Measurements from ENCODE around the gene TIMMDC1. TPM values are rescaled to one million over a fixed set of nuclear protein-coding genes. Genes with fewer than 3 reads are reported as not detected.

TIMMDC1 gene
- total RNA-seq, 1 experiment from 2014 or later, result 121 TPM

- H3K36me3 ChIP-seq (ENCODE audit: control insufficient read depth in 1 of 2, insufficient read depth in 2 of 2, low read length in 2 of 2), result no peaks in the 10 kb centered on the region
- DNase-seq (ENCODE audit: low read depth, low spot score), result no peak
- no peaks in the 10 kb centered on the region for H4K20me1 ChIP-seq (ENCODE audit: insufficient read depth)
- no peak for ATAC-seq
- intact Hi-C loops (cut with micrococcal nuclease), result no loop called here
- no peaks in the 10 kb centered on the region for H3K27me3 ChIP-seq (ENCODE audit: insufficient read depth, low read length)
- ChIA-PET RAD21 (ENCODE audit: low non-redundant PET in 1 of 2, low total read pairs in 2 of 2, uncharacterized antibody in 2 of 2, unreplicated experiment in 2 of 2) (no interaction called here), CTCF (no interaction called here), POLR2A (no interaction called here)
- H3K4me1 ChIP-seq (ENCODE audit: control insufficient read depth in 1 of 2, insufficient read depth in 2 of 2, low read length in 2 of 2), result no peaks in the 10 kb centered on the region
- BruUV-seq (replicated peaks), result no TSS peak
- TF ChIP-seq EZH2 (IDR thresholded peaks at IDR 0.05), result no peak
- TF ChIP-seq ATF3 (IDR thresholded peaks at IDR 0.05), result no peak
- H3K9me2 ChIP-seq (ENCODE audit: insufficient read depth), result no peaks in the 10 kb centered on the region
- no peak overlapping the region for H3K4me2 ChIP-seq (ENCODE audit: low read length)
- no peak overlapping the region for H3K9ac ChIP-seq (ENCODE audit: low read length)
- no peaks in the 10 kb centered on the region for H3K9me3 ChIP-seq (ENCODE audit: control insufficient read depth in 1 of 2, insufficient read depth in 1 of 2, low read depth in 1 of 2, low read length in 2 of 2)
- H2AFZ ChIP-seq (ENCODE audit: low read depth, low read length, poor library complexity, severe bottlenecking), result no peak overlapping the region
- no peaks in the 10 kb centered on the region for H3K79me2 ChIP-seq (ENCODE audit: insufficient read depth, low read length)
- H3K4me3 ChIP-seq (replicated peaks in 1 of 2; ENCODE audit: low read depth in 1 of 2, low read length in 2 of 2), result no peak overlapping the region
- no peak overlapping the region for H3K27ac ChIP-seq (ENCODE audit: low read depth, low read length)
These were observed 55.6 kb downstream of the TIMMDC1 start for GRCh38 chr3:119553823-119554415.

GRCh38 chr3:119555309-119555735 is 57.0 kb downstream of the TIMMDC1 start:
- CTCF ChIA-PET, result no interaction called here
- RAD21 ChIA-PET (ENCODE audit: low non-redundant PET in 1 of 2, low total read pairs in 2 of 2, uncharacterized antibody in 2 of 2, unreplicated experiment in 2 of 2), result no interaction called here

More at GRCh38 chr3:119555309-119555735, 57.0 kb downstream of the TIMMDC1 start:
- intact Hi-C loops (cut with micrococcal nuclease), result no loop called here
- no peaks in the 10 kb centered on the region for H3K36me3 ChIP-seq (ENCODE audit: control insufficient read depth in 1 of 2, insufficient read depth in 2 of 2, low read length in 2 of 2)
- H3K9me2 ChIP-seq (ENCODE audit: insufficient read depth), result no peaks in the 10 kb centered on the region
- ATAC-seq (no peak), DNase-seq (ENCODE audit: low read depth, low spot score) (no peak)
- no peak overlapping the region for H3K9ac ChIP-seq (ENCODE audit: low read length)
- H4K20me1 ChIP-seq (ENCODE audit: insufficient read depth), result no peaks in the 10 kb centered on the region
- H3K79me2 ChIP-seq (ENCODE audit: insufficient read depth, low read length), result no peaks in the 10 kb centered on the region
- H3K9me3 ChIP-seq (ENCODE audit: control insufficient read depth in 1 of 2, insufficient read depth in 1 of 2, low read depth in 1 of 2, low read length in 2 of 2), result no peaks in the 10 kb centered on the region
- H3K4me2 ChIP-seq (ENCODE audit: low read length), result no peak overlapping the region
- no peak overlapping the region for H3K4me3 ChIP-seq (replicated peaks in 1 of 2; ENCODE audit: low read depth in 1 of 2, low read length in 2 of 2)
- no TSS peak for BruUV-seq (replicated peaks)
- POLR2A ChIA-PET, result no interaction called here
- H2AFZ ChIP-seq (ENCODE audit: low read depth, low read length, poor library complexity, severe bottlenecking), result no peak overlapping the region
- H3K27me3 ChIP-seq (ENCODE audit: insufficient read depth, low read length), result no peaks in the 10 kb centered on the region
- no peak for TF ChIP-seq YY1 (IDR thresholded peaks at IDR 0.05; ENCODE audit: extremely low read depth, insufficient replicate concordance, low read depth, low read length)
- no peak for TF ChIP-seq ATF3 (IDR thresholded peaks at IDR 0.05)
- TF ChIP-seq JUND (IDR thresholded peaks at IDR 0.05), result no peak
- TF ChIP-seq EGR1 (IDR thresholded peaks at IDR 0.05; ENCODE audit: low read depth), result no peak
- TF ChIP-seq ZBTB33 (IDR thresholded peaks at IDR 0.05; ENCODE audit: extremely low read depth, insufficient replicate concordance, low read length), result no peak
- no peak for TF ChIP-seq POLR2A (IDR thresholded peaks at IDR 0.05; ENCODE audit: borderline replicate concordance, extremely low read depth, insufficient read depth, insufficient read length)
- no peak for TF ChIP-seq EZH2phosphoT487 (IDR thresholded peaks at IDR 0.05; ENCODE audit: borderline replicate concordance)
- TF ChIP-seq POLR2AphosphoS5 (IDR thresholded peaks at IDR 0.05; ENCODE audit: low read depth, low read length), result no peak
- TF ChIP-seq SIN3A (IDR thresholded peaks at IDR 0.05; ENCODE audit: low read depth), result no peak
- no peak for TF ChIP-seq MAX (IDR thresholded peaks at IDR 0.05)
- no peak for TF ChIP-seq EZH2 (IDR thresholded peaks at IDR 0.05)
- TF ChIP-seq RAD21 (IDR thresholded peaks at IDR 0.05; ENCODE audit: low read depth), result no peak
- no peak for TF ChIP-seq CTCF (IDR thresholded peaks at IDR 0.05 in 2 of 3, conservative IDR thresholded peaks at IDR 0.05 in 1 of 3; ENCODE audit: borderline replicate concordance in 1 of 3, insufficient read depth in 1 of 3, low read depth in 2 of 3, low read length in 2 of 3)
- TF ChIP-seq ZNF274 (IDR thresholded peaks at IDR 0.05; ENCODE audit: low read depth, low read length), result no peak
- TF ChIP-seq CBX3 (IDR thresholded peaks at IDR 0.05; ENCODE audit: low read depth), result no peak
- no peak overlapping the region for H3K27ac ChIP-seq (ENCODE audit: low read depth, low read length)
- peaks cover 0 to 5% of the 10 kb centered on the region in 2 experiments; a peak in 1 of 4 replicates for H3K4me1 ChIP-seq (ENCODE audit: control insufficient read depth in 1 of 2, insufficient read depth in 2 of 2, low read length in 2 of 2)
